ENCODE measurements around the gene DSP. TPM values are rescaled to one million over a fixed set of nuclear protein-coding genes. Genes with fewer than 3 reads are reported as not detected.

The DSP gene, protein sequence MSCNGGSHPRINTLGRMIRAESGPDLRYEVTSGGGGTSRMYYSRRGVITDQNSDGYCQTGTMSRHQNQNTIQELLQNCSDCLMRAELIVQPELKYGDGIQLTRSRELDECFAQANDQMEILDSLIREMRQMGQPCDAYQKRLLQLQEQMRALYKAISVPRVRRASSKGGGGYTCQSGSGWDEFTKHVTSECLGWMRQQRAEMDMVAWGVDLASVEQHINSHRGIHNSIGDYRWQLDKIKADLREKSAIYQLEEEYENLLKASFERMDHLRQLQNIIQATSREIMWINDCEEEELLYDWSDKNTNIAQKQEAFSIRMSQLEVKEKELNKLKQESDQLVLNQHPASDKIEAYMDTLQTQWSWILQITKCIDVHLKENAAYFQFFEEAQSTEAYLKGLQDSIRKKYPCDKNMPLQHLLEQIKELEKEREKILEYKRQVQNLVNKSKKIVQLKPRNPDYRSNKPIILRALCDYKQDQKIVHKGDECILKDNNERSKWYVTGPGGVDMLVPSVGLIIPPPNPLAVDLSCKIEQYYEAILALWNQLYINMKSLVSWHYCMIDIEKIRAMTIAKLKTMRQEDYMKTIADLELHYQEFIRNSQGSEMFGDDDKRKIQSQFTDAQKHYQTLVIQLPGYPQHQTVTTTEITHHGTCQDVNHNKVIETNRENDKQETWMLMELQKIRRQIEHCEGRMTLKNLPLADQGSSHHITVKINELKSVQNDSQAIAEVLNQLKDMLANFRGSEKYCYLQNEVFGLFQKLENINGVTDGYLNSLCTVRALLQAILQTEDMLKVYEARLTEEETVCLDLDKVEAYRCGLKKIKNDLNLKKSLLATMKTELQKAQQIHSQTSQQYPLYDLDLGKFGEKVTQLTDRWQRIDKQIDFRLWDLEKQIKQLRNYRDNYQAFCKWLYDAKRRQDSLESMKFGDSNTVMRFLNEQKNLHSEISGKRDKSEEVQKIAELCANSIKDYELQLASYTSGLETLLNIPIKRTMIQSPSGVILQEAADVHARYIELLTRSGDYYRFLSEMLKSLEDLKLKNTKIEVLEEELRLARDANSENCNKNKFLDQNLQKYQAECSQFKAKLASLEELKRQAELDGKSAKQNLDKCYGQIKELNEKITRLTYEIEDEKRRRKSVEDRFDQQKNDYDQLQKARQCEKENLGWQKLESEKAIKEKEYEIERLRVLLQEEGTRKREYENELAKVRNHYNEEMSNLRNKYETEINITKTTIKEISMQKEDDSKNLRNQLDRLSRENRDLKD (N-terminal part only)
- under 1 TPM in 1 of 2 donors, not detected in 1; 0.14 TPM for total RNA-seq

GRCh38 chr6:7541175-7542064 is at the start of gene DSP:
TSS of gene DSP (plus strand) at chr6:7541671. CDS start at chr6:7541916, 245 bp downstream.
- peak in 1 of 2 donors; percentile 46 for DNase-seq (ENCODE audit: low spot score in 2 of 2)
- no peak within 1 kb of the TSS for H3K27ac Mint-ChIP-seq
- H3K9me3 Mint-ChIP-seq, result no peaks in the 10 kb centered on the region
- peaks cover 0 to 5% of the 10 kb centered on the region in 2 donors for H3K36me3 Mint-ChIP-seq
- ATAC-seq, result peak; percentile 69 to 87

DNA sequence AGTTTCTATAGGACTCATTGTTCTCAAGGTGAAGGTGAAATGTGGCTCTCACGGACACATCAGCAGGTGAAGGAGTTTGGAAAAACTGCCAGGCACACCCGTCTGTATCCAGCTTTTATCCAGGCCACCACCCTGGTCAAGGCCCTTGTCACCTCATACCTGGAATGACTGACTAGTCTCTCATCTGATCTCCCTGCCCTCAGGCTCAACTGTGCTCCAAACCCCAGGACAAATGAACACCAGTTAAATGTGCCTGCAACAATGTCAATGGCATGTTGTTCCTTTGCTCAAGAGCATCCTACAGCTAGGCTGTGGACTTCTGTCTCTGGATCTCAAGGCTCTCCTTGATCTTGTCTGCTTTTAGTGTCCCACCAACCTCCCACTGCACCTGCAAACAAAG is 47.6 kb upstream of the DSP start:
- DNase-seq (ENCODE audit: low spot score in 2 of 2) (no peak), ATAC-seq (no peak)
- H3K36me3 Mint-ChIP-seq, result no peaks in the 10 kb centered on the region
- H3K9me3 Mint-ChIP-seq, result no peaks in the 10 kb centered on the region
- H3K27ac Mint-ChIP-seq, result no peak overlapping the region

GRCh38 chr6:7494638-7495037 is 46.8 kb upstream of the DSP start:
- Mint-ChIP-seq H3K9me3 (no peaks in the 10 kb centered on the region), H3K36me3 (no peaks in the 10 kb centered on the region), H3K27ac (no peak overlapping the region)
- ATAC-seq (no peak), DNase-seq (ENCODE audit: low spot score in 2 of 2) (no peak)

DNA sequence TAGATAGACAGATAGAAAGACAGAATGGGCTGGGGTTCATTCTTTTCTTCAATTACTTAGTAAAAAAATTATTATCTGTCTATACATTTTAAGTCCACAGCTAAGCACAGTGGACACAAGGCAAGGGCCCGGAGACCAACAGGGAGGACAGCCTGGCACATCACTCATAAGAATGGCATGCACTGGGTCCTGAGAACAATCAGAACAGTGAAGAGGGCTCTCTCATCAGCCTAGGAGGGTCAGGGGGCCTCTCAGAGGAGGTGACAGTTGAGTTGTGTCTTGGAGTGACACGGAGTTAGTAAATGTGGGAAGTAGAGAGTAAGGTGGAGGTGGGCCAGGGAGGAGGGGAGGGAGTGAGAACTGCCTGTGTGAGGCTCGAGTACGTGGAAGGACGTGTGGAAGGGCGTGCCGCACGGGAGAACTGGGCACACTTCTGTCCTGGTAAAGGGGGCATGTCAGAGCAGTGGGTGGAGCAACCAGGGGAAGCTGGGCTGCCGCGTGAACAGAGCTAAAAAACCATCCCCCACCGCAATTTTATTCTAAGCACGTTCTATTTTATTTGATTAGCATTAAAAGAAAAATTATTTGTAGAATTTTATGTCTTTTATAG is 45.1 kb upstream of the DSP start:
- DNase-seq (ENCODE audit: low spot score in 2 of 2) (no peak), ATAC-seq (no peak)
- Mint-ChIP-seq H3K27ac (no peak overlapping the region), H3K36me3 (no peaks in the 10 kb centered on the region), H3K9me3 (no peaks in the 10 kb centered on the region)

- Mint-ChIP-seq H3K27ac (no peak overlapping the region), H3K36me3 (no peaks in the 10 kb centered on the region), H3K9me3 (no peaks in the 10 kb centered on the region)
- DNase-seq (ENCODE audit: low spot score in 2 of 2) (no peak), ATAC-seq (no peak)
Observed at GRCh38 chr6:7500752-7501282, 40.7 kb upstream of the DSP start.

DNA sequence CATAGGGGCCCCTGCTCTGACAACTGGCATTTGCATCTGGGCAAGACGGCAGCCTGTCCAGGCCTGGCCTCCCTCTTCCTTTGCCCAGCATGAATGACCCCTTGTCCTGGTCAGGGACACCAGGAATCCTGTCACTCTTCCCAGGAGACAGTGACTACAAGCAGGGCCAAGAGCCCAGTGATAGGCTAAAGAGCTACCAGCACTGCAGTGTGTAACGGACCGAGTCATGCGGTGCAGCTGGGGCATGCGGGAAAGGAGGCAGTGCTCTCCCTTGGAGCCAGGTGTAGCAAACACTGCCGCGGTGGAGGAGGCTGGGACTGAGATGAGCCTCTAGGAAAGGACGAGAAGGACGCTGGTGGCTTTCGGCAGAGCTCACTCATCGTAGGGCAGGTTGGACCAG is 38.7 kb upstream of the DSP start:
- ATAC-seq, result no peak
- no peak for DNase-seq (ENCODE audit: low spot score in 2 of 2)
- Mint-ChIP-seq H3K9me3 (no peaks in the 10 kb centered on the region), H3K36me3 (no peaks in the 10 kb centered on the region), H3K27ac (no peak overlapping the region)

- Mint-ChIP-seq H3K36me3 (no peaks in the 10 kb centered on the region), H3K9me3 (no peaks in the 10 kb centered on the region), H3K27ac (no peak overlapping the region)
- no peak for DNase-seq (ENCODE audit: low spot score in 2 of 2)
- no peak for ATAC-seq
Observed at GRCh38 chr6:7504041-7504440, 37.4 kb upstream of the DSP start.

- peak in 1 of 2 donors; percentile 10 for DNase-seq (ENCODE audit: low spot score in 2 of 2)
- H3K9me3 Mint-ChIP-seq, result no peaks in the 10 kb centered on the region
- H3K36me3 Mint-ChIP-seq, result no peaks in the 10 kb centered on the region
- H3K27ac Mint-ChIP-seq, result no peak overlapping the region
- ATAC-seq, result peak; percentile 46 to 68
Observed at GRCh38 chr6:7505189-7505699, 36.2 kb upstream of the DSP start.

DNA sequence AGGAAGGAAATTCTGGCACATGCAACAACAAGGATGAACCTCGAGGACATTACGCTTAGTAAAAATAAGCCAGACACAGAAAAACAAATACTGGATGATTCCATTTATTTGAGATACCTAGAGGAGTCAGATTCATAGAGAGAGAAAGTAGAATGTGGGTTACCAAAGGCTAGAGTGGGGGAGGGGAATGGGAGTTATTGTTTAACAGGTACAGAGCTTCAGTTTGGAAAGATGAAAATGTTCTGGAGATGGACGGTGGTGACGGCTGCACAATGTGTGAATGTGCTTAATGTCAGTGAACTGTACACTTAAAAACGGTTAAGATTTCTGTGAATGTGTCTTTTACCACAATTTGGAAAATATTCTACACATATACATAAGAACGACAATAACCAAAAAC is 33.9 kb upstream of the DSP start:
- Mint-ChIP-seq H3K9me3 (no peaks in the 10 kb centered on the region), H3K36me3 (no peaks in the 10 kb centered on the region), H3K27ac (no peak overlapping the region)
- DNase-seq (ENCODE audit: low spot score in 2 of 2) (no peak), ATAC-seq (no peak)

GRCh38 chr6:7512320-7512719 is 29.2 kb upstream of the DSP start:
- Mint-ChIP-seq H3K36me3 (no peaks in the 10 kb centered on the region), H3K9me3 (no peaks in the 10 kb centered on the region), H3K27ac (peak overlapping the region in 1 of 2 donors; percentile 15)
- ATAC-seq (no peak), DNase-seq (ENCODE audit: low spot score in 2 of 2) (no peak)

GRCh38 chr6:7513529-7513928 is 27.9 kb upstream of the DSP start:
- ATAC-seq, result no peak
- no peaks in the 10 kb centered on the region for H3K9me3 Mint-ChIP-seq
- no peak overlapping the region for H3K27ac Mint-ChIP-seq
- DNase-seq (ENCODE audit: low spot score in 2 of 2), result no peak
- H3K36me3 Mint-ChIP-seq, result no peaks in the 10 kb centered on the region

- Mint-ChIP-seq H3K9me3 (no peaks in the 10 kb centered on the region), H3K27ac (no peak overlapping the region), H3K36me3 (no peaks in the 10 kb centered on the region)
- no peak for DNase-seq (ENCODE audit: low spot score in 2 of 2)
- no peak for ATAC-seq
Observed at GRCh38 chr6:7515363-7515762, 26.1 kb upstream of the DSP start.

GRCh38 chr6:7518877-7519276 is 22.6 kb upstream of the DSP start:
- DNase-seq (ENCODE audit: low spot score in 2 of 2) (no peak), ATAC-seq (no peak)
- no peaks in the 10 kb centered on the region for H3K36me3 Mint-ChIP-seq
- no peak overlapping the region for H3K27ac Mint-ChIP-seq
- no peaks in the 10 kb centered on the region for H3K9me3 Mint-ChIP-seq

DNA sequence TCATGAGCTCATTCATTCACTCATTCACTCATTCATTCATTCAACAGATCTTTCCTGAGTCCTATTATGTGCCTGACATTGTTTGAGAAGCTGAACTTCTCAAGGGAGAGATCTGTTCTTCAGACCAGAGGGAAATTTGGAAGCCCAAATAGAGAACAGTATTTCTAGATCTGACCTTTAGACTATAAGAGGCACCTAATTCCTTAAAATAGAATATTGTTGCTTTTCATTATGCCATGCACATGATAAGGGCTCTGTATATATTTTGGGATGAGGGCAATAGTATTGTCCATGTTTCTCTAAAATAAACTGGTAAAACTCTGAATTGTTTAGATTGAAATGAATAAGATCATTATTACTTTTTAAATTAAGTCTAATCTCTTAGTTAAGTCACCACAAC is 18.6 kb upstream of the DSP start:
- no peaks in the 10 kb centered on the region for H3K9me3 Mint-ChIP-seq
- DNase-seq (ENCODE audit: low spot score in 2 of 2) (no peak), ATAC-seq (no peak)
- no peak overlapping the region for H3K27ac Mint-ChIP-seq
- no peaks in the 10 kb centered on the region for H3K36me3 Mint-ChIP-seq

DNA sequence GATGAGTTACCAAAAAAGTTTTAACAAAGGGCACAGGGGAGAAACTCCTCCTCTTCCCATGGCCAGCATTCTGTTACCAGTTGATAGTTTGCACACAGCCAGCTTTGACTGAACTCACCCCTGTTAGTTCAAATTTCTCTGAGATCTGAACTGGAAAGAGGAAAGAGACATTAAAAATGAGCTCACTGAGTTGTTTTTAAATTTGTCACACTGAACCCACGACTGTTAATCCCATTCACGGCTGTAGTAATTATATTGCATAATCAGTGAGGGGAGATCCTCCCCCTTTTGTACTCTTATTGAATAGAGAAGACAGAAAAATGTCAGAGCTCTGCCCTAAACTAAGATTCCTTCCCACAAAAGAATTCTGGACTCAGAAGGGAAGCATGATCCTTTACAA is 17.5 kb upstream of the DSP start:
- Mint-ChIP-seq H3K36me3 (no peaks in the 10 kb centered on the region), H3K27ac (no peak overlapping the region), H3K9me3 (no peaks in the 10 kb centered on the region)
- ATAC-seq (no peak), DNase-seq (ENCODE audit: low spot score in 2 of 2) (no peak)
